ENCODE measurements around the gene PPME1.

Gene PPME1

DNA sequence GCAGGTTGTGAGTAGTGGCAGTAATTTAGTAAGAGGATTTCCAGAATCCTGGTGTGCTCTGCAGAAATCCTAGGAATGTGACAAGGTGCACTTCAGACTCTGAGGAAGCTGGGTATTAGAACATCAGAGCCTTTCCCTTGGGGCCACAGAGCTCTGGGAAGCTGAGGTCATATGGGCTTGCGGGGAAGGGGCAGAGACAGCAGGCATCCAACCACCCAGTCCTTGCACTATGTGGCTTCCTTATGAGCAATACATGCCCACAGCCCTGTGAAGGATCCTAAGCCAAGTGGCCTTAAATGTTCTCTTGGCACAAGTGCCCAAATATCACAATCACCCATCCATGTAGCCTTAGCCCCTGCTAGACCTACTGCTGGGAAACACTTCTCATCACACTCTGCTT, 94.2 kb downstream of the PPME1 start:
- H3K27ac ChIP-seq, result no peak overlapping the region
- no peak for TF ChIP-seq ZFX (IDR thresholded peaks at IDR 0.05; ENCODE audit: borderline replicate concordance)

GRCh38 chr11:74267014-74267413, 95.9 kb downstream of the PPME1 start:
- H3K27ac ChIP-seq, result no peak overlapping the region
- TF ChIP-seq CTCF (IDR thresholded peaks at IDR 0.05) (no peak), ZFX (IDR thresholded peaks at IDR 0.05; ENCODE audit: borderline replicate concordance) (no peak)

DNA sequence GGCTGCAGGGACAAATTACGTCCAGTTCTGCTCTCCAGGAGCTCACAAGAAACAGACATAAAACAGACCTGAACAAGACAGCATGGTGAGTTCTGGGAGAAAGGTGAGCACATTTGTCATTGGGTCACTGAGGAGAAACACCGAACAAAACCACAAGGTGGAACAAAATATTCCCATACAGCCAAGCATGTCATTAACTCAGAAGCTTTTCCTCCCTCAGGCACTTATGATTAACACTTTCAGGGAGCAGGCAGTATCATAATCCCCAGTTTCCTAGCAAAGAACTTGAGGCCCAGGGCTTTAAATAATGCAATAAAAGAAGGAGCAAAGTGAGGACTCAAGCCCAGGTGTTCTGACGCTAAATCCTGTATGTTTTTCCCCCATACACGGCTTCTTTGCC, 97.4 kb downstream of the PPME1 start:
- TF ChIP-seq ZFX (IDR thresholded peaks at IDR 0.05; ENCODE audit: borderline replicate concordance), result no peak
- no peak for TF ChIP-seq CTCF (IDR thresholded peaks at IDR 0.05)
- no peak overlapping the region for H3K27ac ChIP-seq

- H3K27ac ChIP-seq, result no peak overlapping the region
- TF ChIP-seq ZFX (IDR thresholded peaks at IDR 0.05; ENCODE audit: borderline replicate concordance) (no peak), CTCF (IDR thresholded peaks at IDR 0.05) (no peak)
Observed at GRCh38 chr11:74269161-74269811, 98.2 kb downstream of the PPME1 start.

- no peak overlapping the region for H3K27ac ChIP-seq
- no peak for TF ChIP-seq CTCF (IDR thresholded peaks at IDR 0.05)
- TF ChIP-seq ZFX (IDR thresholded peaks at IDR 0.05; ENCODE audit: borderline replicate concordance), result no peak
Observed at GRCh38 chr11:74272276-74272675, 101.2 kb downstream of the PPME1 start.

GRCh38 chr11:74276581-74276980, 105.5 kb downstream of the PPME1 start:
- TF ChIP-seq ZFX (IDR thresholded peaks at IDR 0.05; ENCODE audit: borderline replicate concordance) (no peak), CTCF (IDR thresholded peaks at IDR 0.05) (no peak)
- H3K27ac ChIP-seq, result no peak overlapping the region

GRCh38 chr11:74278103-74278502, 107.0 kb downstream of the PPME1 start:
- no peak overlapping the region for H3K27ac ChIP-seq
- TF ChIP-seq ZFX (IDR thresholded peaks at IDR 0.05; ENCODE audit: borderline replicate concordance) (no peak), CTCF (IDR thresholded peaks at IDR 0.05) (no peak)

DNA sequence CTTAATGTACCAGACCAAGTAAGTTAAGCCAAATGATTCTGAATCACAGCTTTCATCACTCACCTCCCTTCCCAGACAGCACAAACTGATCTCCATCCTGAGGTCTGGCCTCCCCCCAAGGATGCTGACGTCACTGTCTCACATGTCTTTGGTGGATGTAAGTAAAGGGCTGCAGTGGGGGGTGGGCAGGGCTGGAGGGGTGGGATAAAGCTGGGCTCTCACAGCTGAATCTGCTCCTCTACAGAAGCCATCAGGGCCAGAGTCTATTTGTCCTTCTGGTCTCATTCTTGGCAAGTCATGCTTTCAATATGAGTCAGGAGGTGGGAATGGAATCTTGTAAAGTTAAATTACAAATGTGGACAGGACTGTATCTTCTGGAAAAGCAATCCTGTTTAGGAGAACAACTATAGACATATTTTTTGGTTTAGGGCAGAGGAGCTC, 107.7 kb downstream of the PPME1 start:
- TF ChIP-seq ZFX (IDR thresholded peaks at IDR 0.05; ENCODE audit: borderline replicate concordance) (no peak), CTCF (IDR thresholded peaks at IDR 0.05) (no peak)
- H3K27ac ChIP-seq, result no peak overlapping the region
